Activated naive CD8-positive, alpha-beta T cell treated with anti-CD3 and anti-CD28 coated beads, Interleukin-2, amount 10 ng/mL, durations not matched to agents 7 days and 5 days (primary cell): Measurements from ENCODE around the gene RXRA. TPM values are rescaled to one million over a fixed set of nuclear protein-coding genes. Genes with fewer than 3 reads are reported as not detected.

Experiments
- ATAC-seq: fragments of 150-1000 bp; cut with Tn5 transposase; one replicate; pipeline ENCODE4 v1.10.0; 2021; ENCODE audit warnings: low read depth, moderate library complexity
- POLR2A ChIA-PET: fragments of 350-600 bp; sonication (Branson Sonifier 250); formaldehyde crosslinking; loops from one replicate; lab custom pipeline; 2021; ENCODE audit warnings: antibody characterized with exemption; lab: Charles Lee
- DNase-seq: peaks from one replicate; pipeline ENCODE4 v3.0.0; 2021
- H3K27ac Mint-ChIP-seq: one replicate; pipeline ENCODE4 v1.8.0; 2022; ENCODE audit warnings: mild to moderate bottlenecking, mixed read lengths
- H3K27me3 Mint-ChIP-seq: one replicate; pipeline ENCODE4 v1.8.0; 2022; ENCODE audit warnings: mild to moderate bottlenecking, moderate library complexity, mixed read lengths
- H3K36me3 Mint-ChIP-seq: one replicate; pipeline ENCODE4 v1.8.0; 2021; ENCODE audit warnings: mild to moderate bottlenecking, mixed read lengths
- H3K4me1 Mint-ChIP-seq: one replicate; pipeline ENCODE4 v1.8.0; 2021; ENCODE audit warnings: mixed read lengths
- H3K4me3 Mint-ChIP-seq: one replicate; pipeline ENCODE4 v1.8.0; 2022; ENCODE audit warnings: mild to moderate bottlenecking, moderate library complexity, mixed read lengths
- H3K9me3 Mint-ChIP-seq: one replicate; pipeline ENCODE4 v1.8.0; 2021; ENCODE audit warnings: mixed read lengths
- total RNA-seq, 2 experiments: library from RNA; stranded (reverse); gene quantifications; one replicate each; pipeline ENCODE4 v1.2.3, GENCODE V29; 2021

The RXRA gene
- total RNA-seq, 2 experiments from 2014 or later: 5.6 to 7.1 TPM

DNA sequence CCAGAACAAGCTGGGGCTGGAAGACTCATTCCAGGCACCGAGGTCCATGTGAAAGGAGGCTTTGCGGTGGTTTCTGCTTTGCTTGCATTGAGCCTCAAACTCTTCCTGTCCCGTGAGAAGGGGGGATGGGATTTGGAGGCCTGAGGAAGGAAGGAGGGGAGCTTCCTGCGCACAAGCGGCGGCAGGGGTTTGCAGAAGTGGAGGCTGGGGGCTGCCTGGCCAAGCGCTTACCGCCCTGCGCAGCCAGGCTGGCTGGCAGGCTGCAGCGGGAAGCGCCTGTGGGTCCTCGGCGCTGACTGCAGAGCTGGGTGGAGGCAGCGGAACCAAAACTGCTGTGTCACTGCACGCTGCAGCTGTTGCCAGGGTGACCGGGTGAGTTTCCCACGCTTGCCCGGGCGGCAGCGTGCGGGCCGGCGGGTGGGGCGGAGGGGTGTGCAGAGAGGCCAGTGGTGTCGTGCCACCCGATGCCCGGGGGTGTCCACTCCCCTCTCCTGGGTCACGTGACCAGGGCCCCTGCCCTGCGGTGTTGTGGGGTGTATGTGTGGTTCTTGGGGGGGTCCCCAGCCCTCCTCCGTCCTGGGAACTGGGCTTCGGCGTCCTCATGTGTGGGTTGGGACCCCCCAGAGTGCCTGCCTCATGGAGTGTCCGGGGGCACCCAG, 81.0 kb downstream of the RXRA start:
- peak; percentile 85 for ATAC-seq
- peak; percentile 82 for DNase-seq
- Mint-ChIP-seq H3K36me3 (no peaks in the 10 kb centered on the region), H3K4me1 (peaks cover 25% of the 10 kb centered on the region), H3K27ac (peak overlapping the region; percentile 13), H3K4me3 (peak overlapping the region; percentile 73), H3K27me3 (peaks cover 12% of the 10 kb centered on the region), H3K9me3 (no peaks in the 10 kb centered on the region)
- POLR2A ChIA-PET: interaction anchor here (1.0 to 1.7 kb wide), 3 partner anchors 11 to 22 kb away, joined by 3 to 13 read pairs (median 8); no protein-coding TSS in a partner anchor

- Mint-ChIP-seq H3K27ac (no peak overlapping the region), H3K4me3 (no peak overlapping the region), H3K4me1 (peaks cover 26% of the 10 kb centered on the region), H3K36me3 (no peaks in the 10 kb centered on the region), H3K27me3 (peaks cover 12% of the 10 kb centered on the region), H3K9me3 (no peaks in the 10 kb centered on the region)
- POLR2A ChIA-PET: no interaction called here
- ATAC-seq (no peak), DNase-seq (no peak)
Measured at GRCh38 chr9:134408389-134408788, 82.1 kb downstream of the RXRA start.

DNA sequence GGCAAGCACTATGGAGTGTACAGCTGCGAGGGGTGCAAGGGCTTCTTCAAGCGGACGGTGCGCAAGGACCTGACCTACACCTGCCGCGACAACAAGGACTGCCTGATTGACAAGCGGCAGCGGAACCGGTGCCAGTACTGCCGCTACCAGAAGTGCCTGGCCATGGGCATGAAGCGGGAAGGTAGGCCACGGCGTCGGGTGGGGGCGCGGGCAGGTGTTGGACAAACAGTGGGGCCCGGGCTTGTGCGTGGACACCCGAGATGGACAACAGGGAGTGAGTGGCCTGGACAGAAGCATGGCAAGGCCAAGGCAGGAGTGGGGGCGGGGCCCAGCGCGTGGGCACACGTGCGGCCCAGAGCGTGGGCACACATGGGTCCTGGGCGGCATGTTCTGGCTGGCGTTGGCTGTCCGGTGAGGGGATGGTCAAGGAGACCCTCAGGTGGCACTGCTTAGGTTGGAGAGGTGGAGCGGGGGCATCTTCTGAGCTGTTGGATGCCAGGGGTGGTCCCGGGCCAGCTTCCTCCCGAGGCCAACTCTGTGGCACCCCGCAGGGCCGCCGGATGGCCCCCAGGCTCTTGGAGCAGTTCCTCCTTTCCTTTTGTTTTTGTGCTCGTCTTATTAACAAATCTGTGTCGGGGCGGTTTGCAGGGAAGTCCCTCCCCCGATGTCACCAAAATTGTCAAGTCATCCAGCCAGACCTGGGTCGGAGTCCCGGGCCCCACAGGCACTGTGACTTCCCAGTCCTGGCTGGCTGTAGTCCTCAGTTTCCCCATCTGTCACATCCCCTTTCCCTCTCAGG, 82.9 kb downstream of the RXRA start:
- Mint-ChIP-seq H3K4me3 (no peak overlapping the region), H3K27me3 (peaks cover 11% of the 10 kb centered on the region), H3K9me3 (no peaks in the 10 kb centered on the region), H3K27ac (no peak overlapping the region), H3K36me3 (no peaks in the 10 kb centered on the region), H3K4me1 (peaks cover 19% of the 10 kb centered on the region)
- ATAC-seq: no peak
- POLR2A ChIA-PET: no interaction called here
- no peak for DNase-seq

- no peak for ATAC-seq
- no peak overlapping the region for H3K4me3 Mint-ChIP-seq
- H3K4me1 Mint-ChIP-seq: peaks cover 12% of the 10 kb centered on the region
- DNase-seq: no peak
- no peaks in the 10 kb centered on the region for H3K9me3 Mint-ChIP-seq
- H3K27me3 Mint-ChIP-seq: peaks cover 7% of the 10 kb centered on the region
- H3K36me3 Mint-ChIP-seq: no peaks in the 10 kb centered on the region
- POLR2A ChIA-PET: no interaction called here
- no peak overlapping the region for H3K27ac Mint-ChIP-seq
Measured at GRCh38 chr9:134410071-134410834, 84.0 kb downstream of the RXRA start.

DNA sequence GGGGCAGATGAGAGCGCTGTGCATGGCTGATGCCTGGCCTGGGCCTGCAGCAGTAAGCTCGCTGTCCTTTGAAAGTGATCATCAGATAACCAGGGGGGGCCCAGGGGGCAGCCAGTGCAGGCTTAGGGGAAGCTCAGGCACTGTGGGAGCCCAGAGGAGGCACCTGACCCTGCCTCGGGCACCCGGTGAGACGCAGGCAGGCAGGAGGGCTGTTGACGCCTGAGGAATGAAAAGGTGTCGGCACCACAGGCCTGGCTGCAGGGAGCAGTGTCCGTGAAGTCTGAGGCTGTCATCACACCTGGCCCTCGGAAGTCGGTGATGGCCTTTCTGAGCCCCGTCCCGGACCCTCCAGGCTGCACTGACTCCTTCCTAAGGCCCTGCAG, 84.6 kb downstream of the RXRA start:
- H3K4me3 Mint-ChIP-seq: no peak overlapping the region
- peaks cover 4% of the 10 kb centered on the region for H3K27me3 Mint-ChIP-seq
- H3K4me1 Mint-ChIP-seq: peaks cover 10% of the 10 kb centered on the region
- no peak overlapping the region for H3K27ac Mint-ChIP-seq
- no peaks in the 10 kb centered on the region for H3K9me3 Mint-ChIP-seq
- DNase-seq (no peak), ATAC-seq (no peak)
- POLR2A ChIA-PET: no interaction called here
- H3K36me3 Mint-ChIP-seq: no peaks in the 10 kb centered on the region

DNA sequence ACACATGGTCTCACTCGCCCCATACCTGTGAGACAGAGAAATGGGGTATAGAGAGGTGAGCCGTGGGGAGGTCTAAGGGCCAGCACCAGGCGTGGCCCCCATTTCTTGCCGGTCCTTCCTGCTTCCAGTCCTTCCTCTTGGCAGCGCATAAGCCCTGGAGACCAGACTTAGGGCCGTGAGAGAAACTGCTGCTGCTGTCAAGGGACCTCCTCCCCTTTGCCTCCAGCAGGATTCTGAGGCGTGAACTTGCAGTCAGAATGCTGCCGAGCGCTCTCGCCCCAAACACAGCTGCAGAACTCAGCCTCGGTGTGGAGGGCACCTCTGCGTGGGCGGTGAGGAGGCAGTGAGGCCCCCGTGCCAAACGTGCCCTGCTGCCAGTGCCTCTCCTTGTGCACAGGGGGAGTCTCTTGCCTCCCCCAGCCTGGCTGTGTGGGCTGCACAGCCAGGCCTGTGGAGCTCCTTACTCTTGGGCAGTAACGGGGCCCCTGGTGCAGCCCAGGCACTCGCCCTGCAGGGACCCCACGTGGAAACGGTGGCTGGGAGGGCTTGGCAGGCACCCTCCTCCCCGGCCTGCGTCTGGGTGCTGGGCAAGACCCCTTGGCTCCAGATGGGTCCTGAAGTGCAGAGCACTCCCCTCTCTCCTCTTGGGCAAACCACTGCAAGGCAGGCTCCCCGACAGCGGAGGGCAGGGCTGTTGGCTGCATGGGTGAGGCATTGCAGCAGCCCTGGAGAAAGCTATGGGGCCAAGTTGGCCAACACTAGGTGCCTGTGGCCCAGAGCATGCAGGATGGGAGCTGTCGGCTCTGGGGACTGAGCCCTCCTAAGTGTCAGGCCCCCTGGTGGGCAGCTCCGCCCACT, 85.4 kb downstream of the RXRA start:
- no peak for DNase-seq
- H3K27ac Mint-ChIP-seq: no peak overlapping the region
- H3K4me3 Mint-ChIP-seq: no peak overlapping the region
- H3K4me1 Mint-ChIP-seq: peaks cover 6% of the 10 kb centered on the region
- POLR2A ChIA-PET: no interaction called here
- no peak for ATAC-seq
- no peaks in the 10 kb centered on the region for H3K36me3 Mint-ChIP-seq
- no peaks in the 10 kb centered on the region for H3K9me3 Mint-ChIP-seq
- H3K27me3 Mint-ChIP-seq: no peaks in the 10 kb centered on the region

DNA sequence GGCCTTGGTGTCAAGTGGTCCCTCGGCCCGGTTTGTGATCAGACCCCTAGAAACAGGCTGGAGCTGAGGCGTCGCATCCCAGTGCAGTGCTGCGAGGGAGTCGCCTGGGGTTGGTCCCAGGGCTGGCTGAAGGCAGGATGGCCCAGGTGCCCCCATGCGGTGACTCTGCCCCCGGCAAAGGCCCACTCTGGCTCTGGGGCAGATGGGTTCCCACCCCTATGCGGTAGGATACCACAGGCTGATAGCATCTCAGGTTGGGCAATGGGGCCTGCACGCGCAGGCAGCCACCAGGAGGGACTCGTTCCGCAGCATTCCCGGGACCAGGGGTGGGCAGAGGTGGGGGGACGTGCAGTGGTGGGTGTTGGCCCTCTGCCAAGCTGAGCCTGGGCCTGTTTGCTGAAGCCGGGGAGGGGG, 86.0 kb downstream of the RXRA start:
- Mint-ChIP-seq H3K27me3 (no peaks in the 10 kb centered on the region), H3K9me3 (no peaks in the 10 kb centered on the region), H3K27ac (no peak overlapping the region), H3K36me3 (no peaks in the 10 kb centered on the region), H3K4me3 (no peak overlapping the region), H3K4me1 (peaks cover 2% of the 10 kb centered on the region)
- DNase-seq (no peak), ATAC-seq (no peak)
- POLR2A ChIA-PET: no interaction called here

- DNase-seq (no peak), ATAC-seq (no peak)
- Mint-ChIP-seq H3K27ac (peak overlapping the region; percentile 2), H3K9me3 (no peaks in the 10 kb centered on the region), H3K27me3 (no peaks in the 10 kb centered on the region), H3K4me1 (peaks cover 2% of the 10 kb centered on the region), H3K36me3 (no peaks in the 10 kb centered on the region), H3K4me3 (no peak overlapping the region)
- POLR2A ChIA-PET: no interaction called here
Measured at GRCh38 chr9:134413112-134413715, 87.0 kb downstream of the RXRA start.

GRCh38 chr9:134413890-134414623, 87.8 kb downstream of the RXRA start:
- POLR2A ChIA-PET: no interaction called here

DNA sequence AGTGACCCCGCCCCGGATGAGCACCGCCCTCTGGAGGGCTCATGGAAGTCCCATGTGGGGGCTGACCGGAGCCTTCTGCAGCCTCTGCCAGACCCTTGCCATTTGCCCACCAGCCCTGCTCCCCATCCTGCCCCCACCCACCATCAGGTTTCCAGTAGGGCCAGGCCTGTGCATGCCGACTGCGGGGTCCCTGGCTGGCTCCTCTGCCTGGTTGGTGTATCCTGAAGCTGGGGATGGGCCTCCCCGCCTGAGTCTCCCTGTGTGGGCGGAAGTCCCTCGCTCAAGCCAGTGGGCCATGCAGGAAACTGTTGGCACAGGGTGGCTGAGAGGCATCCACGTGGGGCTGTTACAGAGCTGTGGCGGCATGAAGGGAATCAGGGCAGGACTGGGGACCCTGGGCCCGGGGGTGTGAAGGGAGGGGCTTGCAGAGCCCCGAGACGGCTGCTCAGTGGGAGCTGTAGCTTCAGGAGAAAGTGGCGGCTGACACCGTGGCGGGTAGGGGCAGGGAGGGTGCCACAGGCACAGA, 88.7 kb downstream of the RXRA start:
- POLR2A ChIA-PET: no interaction called here
- H3K36me3 Mint-ChIP-seq: no peaks in the 10 kb centered on the region

More at GRCh38 chr9:134413890-134414623, 87.8 kb downstream of the RXRA start:
- H3K27me3 Mint-ChIP-seq: no peaks in the 10 kb centered on the region
- DNase-seq (no peak), ATAC-seq (no peak)
- no peaks in the 10 kb centered on the region for H3K9me3 Mint-ChIP-seq
- H3K4me1 Mint-ChIP-seq: peaks cover 2% of the 10 kb centered on the region
- no peaks in the 10 kb centered on the region for H3K36me3 Mint-ChIP-seq
- no peak overlapping the region for H3K27ac Mint-ChIP-seq
- H3K4me3 Mint-ChIP-seq: no peak overlapping the region

GRCh38 chr9:134416385-134417015, 90.2 kb downstream of the RXRA start:
- ATAC-seq (no peak), DNase-seq (no peak)
- H3K27ac Mint-ChIP-seq: no peak overlapping the region
- POLR2A ChIA-PET: no interaction called here
- peaks cover 2% of the 10 kb centered on the region for H3K4me1 Mint-ChIP-seq
- no peaks in the 10 kb centered on the region for H3K27me3 Mint-ChIP-seq
- no peak overlapping the region for H3K4me3 Mint-ChIP-seq
- no peaks in the 10 kb centered on the region for H3K36me3 Mint-ChIP-seq
- no peaks in the 10 kb centered on the region for H3K9me3 Mint-ChIP-seq

More for the DNA sequence above, 88.7 kb downstream of the RXRA start:
- peaks cover 2% of the 10 kb centered on the region for H3K4me1 Mint-ChIP-seq
- no peaks in the 10 kb centered on the region for H3K27me3 Mint-ChIP-seq
- DNase-seq: no peak
- no peak overlapping the region for H3K27ac Mint-ChIP-seq
- no peak for ATAC-seq
- H3K9me3 Mint-ChIP-seq: no peaks in the 10 kb centered on the region
- no peak overlapping the region for H3K4me3 Mint-ChIP-seq
